H1 (cell line): Measurements from ENCODE around the gene PEAK1. TPM values are rescaled to one million over a fixed set of nuclear protein-coding genes. Genes with fewer than 3 reads are reported as not detected.

Source experiments
- CHD7 ChIP-seq: fragments of 300-600 bp; sonication (generic); IDR thresholded peaks from 2 replicates; pipeline ENCODE4 v1.7.1; 2012; ENCODE audit warnings: low read length, moderate library complexity, mild to moderate bottlenecking, inconsistent platforms; ENCODE audit not compliant: insufficient replicate concordance
- CTBP2 ChIP-seq: IDR thresholded peaks from 2 replicates; pipeline ENCODE4 v1.7.0; 2011; ENCODE audit warnings: borderline replicate concordance, mild to moderate bottlenecking, moderate library complexity, mixed read lengths, low read length; ENCODE audit not compliant: insufficient read depth, insufficient read length
- polyA plus RNA-seq, 7 experiments: library from polyadenylated mRNA; depleted of rRNA in 3 of 7; stranded (reverse) in 5 of 7; unstranded in 2 of 7; fragments of >200 nt in 5 of 7; fragments of 200-250 nt in 2 of 7; gene quantifications; 1 replicate in 5 of 7; 2 replicates in 1 of 7; 4 replicates in 1 of 7; pipeline versions ENCODE4 v1.2.1 to v1.2.3, GENCODE V29; 2011 to 2013; ENCODE audit warnings: missing spikeins in 2 of 7, mixed read lengths in 2 of 7
- total RNA-seq: library from RNA; stranded (reverse); fragmentation: NEBNext Ultra II Directional; extraction: Animal tissue kit (Norgen Biotek cat#: 25700); gene quantifications from 2 replicates; pipeline ENCODE4 v1.2.1, GENCODE V29; 2021

Gene PEAK1
- total and polyA plus RNA-seq, 2 of the 8 experiments (the other 6 are each of a cell fraction or from before 2014, with no cell fraction given): 8.8 to 44.8 TPM

GRCh38 chr15:77068633-77069032 lies 351.3 kb downstream of the PEAK1 start (continued):
- TF ChIP-seq CHD7 (no peak), CTBP2 (no peak)
